Endothelial cell of hepatic sinusoid (primary cell): ENCODE results near the gene OSBPL5.
"Not testable (repeated sequence)": the region's sequence is repeated elsewhere in the genome, so short reads cannot be mapped to it uniquely, and the experiment has no call there.

Experiments used
- in situ Hi-C: cut with HindIII; loops from 2 replicates; pipeline ENCODE4 v1.10.0; 2017; ENCODE audit warnings: low sequenced_read_pairs

The OSBPL5 gene

GRCh38 chr11:3182462-3182852, 17.3 kb upstream of the OSBPL5 start:
- in situ Hi-C loops, result no loop called here

GRCh38 chr11:3181725-3182461, 16.8 kb upstream of the OSBPL5 start:
- in situ Hi-C loops, result no loop called here

- in situ Hi-C loops, result no loop called here
These were observed 15.8 kb upstream of the OSBPL5 start for GRCh38 chr11:3180869-3181268.

GRCh38 chr11:3178349-3178748, 13.2 kb upstream of the OSBPL5 start:
- in situ Hi-C loops, result loop anchor here (10.0 kb wide), 1 partner anchor 64 kb away; no protein-coding TSS in a partner anchor

- in situ Hi-C loops, result loop anchor here (10.0 kb wide), 1 partner anchor 63 kb away; no protein-coding TSS in a partner anchor
These were observed 12.8 kb upstream of the OSBPL5 start for GRCh38 chr11:3177931-3178330.

- in situ Hi-C loops, result loop anchor here (10.0 kb wide), 1 partner anchor 62 kb away; no protein-coding TSS in a partner anchor
These were observed 11.4 kb upstream of the OSBPL5 start for GRCh38 chr11:3176487-3176886.

- in situ Hi-C loops, result loop anchor here (10.0 kb wide), 1 partner anchor 60 kb away; no protein-coding TSS in a partner anchor
These were observed 10.1 kb upstream of the OSBPL5 start for GRCh38 chr11:3175194-3175593.

- in situ Hi-C loops, result loop anchor here (10.0 kb wide), 1 partner anchor 60 kb away; no protein-coding TSS in a partner anchor
These were observed 9.3 kb upstream of the OSBPL5 start for GRCh38 chr11:3174387-3174786.

GRCh38 chr11:3173795-3174194, 8.7 kb upstream of the OSBPL5 start:
- in situ Hi-C loops, result loop anchor here (10.0 kb wide), 1 partner anchor 59 kb away; no protein-coding TSS in a partner anchor

GRCh38 chr11:3171931-3172560, 6.9 kb upstream of the OSBPL5 start:
- in situ Hi-C loops, result loop anchor here (10.0 kb wide), 1 partner anchor 57 kb away; no protein-coding TSS in a partner anchor

- in situ Hi-C loops, result loop anchor here (10.0 kb wide), 1 partner anchor 56 kb away; no protein-coding TSS in a partner anchor
These were observed 5.9 kb upstream of the OSBPL5 start for GRCh38 chr11:3170756-3171650.

- in situ Hi-C loops, result loop anchor here (10.0 kb wide), 1 partner anchor 55 kb away; no protein-coding TSS in a partner anchor
These were observed 5.1 kb upstream of the OSBPL5 start for GRCh38 chr11:3170044-3170755.

- in situ Hi-C loops, result loop anchor here (10.0 kb wide), 1 partner anchor 55 kb away; no protein-coding TSS in a partner anchor
These were observed 4.3 kb upstream of the OSBPL5 start for GRCh38 chr11:3169255-3170043.

- in situ Hi-C loops, result not testable (repeated sequence)
These were observed 3.7 kb upstream of the OSBPL5 start for GRCh38 chr11:3168742-3169254.

- in situ Hi-C loops, result no loop called here
These were observed 2.3 kb upstream of the OSBPL5 start for GRCh38 chr11:3167143-3168119.

- in situ Hi-C loops, result no loop called here
These were observed 1.4 kb upstream of the OSBPL5 start for GRCh38 chr11:3166268-3167142.

- in situ Hi-C loops, result no loop called here
These were observed 782 bp upstream of the OSBPL5 start for GRCh38 chr11:3165916-3166267.
